Activated T-cell treated with anti-CD3 and anti-CD28 coated beads, Interleukin-2, amount 50 U/mL, for 24 hours (primary cell): Measurements from ENCODE around the gene CCDC60.

Source experiments
- DNase-seq: peaks from one replicate; pipeline ENCODE4 v3.0.0-alpha.2; 2020
- H3K27ac Mint-ChIP-seq: 2 replicates; pipeline ENCODE4 v1.8.0; 2020; ENCODE audit warnings: mild to moderate bottlenecking, mixed read lengths
- H3K27me3 Mint-ChIP-seq: 2 replicates; pipeline ENCODE4 v1.8.0; 2020; ENCODE audit warnings: mixed read lengths
- H3K36me3 Mint-ChIP-seq: 2 replicates; pipeline ENCODE4 v1.8.0; 2020; ENCODE audit warnings: low read depth, mixed read lengths
- H3K4me1 Mint-ChIP-seq: 2 replicates; pipeline ENCODE4 v1.8.0; 2020; ENCODE audit warnings: low read depth, mixed read lengths
- H3K4me3 Mint-ChIP-seq: 2 replicates; pipeline ENCODE4 v1.8.0; 2020; ENCODE audit warnings: mild to moderate bottlenecking, moderate library complexity, mixed read lengths
- H3K9me3 Mint-ChIP-seq: 2 replicates; pipeline ENCODE4 v1.8.0; 2020; ENCODE audit warnings: mixed read lengths

The CCDC60 gene

GRCh38 chr12:119363490-119363889 lies 29.0 kb downstream of the CCDC60 start:
- DNase-seq, result no peak
- H3K9me3 Mint-ChIP-seq, result no peaks in the 10 kb centered on the region
- no peaks in the 10 kb centered on the region for H3K4me1 Mint-ChIP-seq
- H3K4me3 Mint-ChIP-seq, result no peak overlapping the region
- no peaks in the 10 kb centered on the region for H3K36me3 Mint-ChIP-seq
- H3K27ac Mint-ChIP-seq, result no peak overlapping the region
- peaks cover 5% of the 10 kb centered on the region for H3K27me3 Mint-ChIP-seq

GRCh38 chr12:119365451-119365850 lies 30.9 kb downstream of the CCDC60 start:
- H3K27me3 Mint-ChIP-seq, result peaks cover 9% of the 10 kb centered on the region
- H3K4me1 Mint-ChIP-seq, result no peaks in the 10 kb centered on the region
- no peaks in the 10 kb centered on the region for H3K9me3 Mint-ChIP-seq
- DNase-seq, result no peak
- H3K36me3 Mint-ChIP-seq, result no peaks in the 10 kb centered on the region
- no peak overlapping the region for H3K27ac Mint-ChIP-seq
- H3K4me3 Mint-ChIP-seq, result no peak overlapping the region

- Mint-ChIP-seq H3K36me3 (no peaks in the 10 kb centered on the region), H3K27ac (no peak overlapping the region), H3K9me3 (no peaks in the 10 kb centered on the region), H3K27me3 (peaks cover 9% of the 10 kb centered on the region), H3K4me3 (no peak overlapping the region), H3K4me1 (no peaks in the 10 kb centered on the region)
- no peak for DNase-seq
These were observed 31.5 kb downstream of the CCDC60 start for GRCh38 chr12:119366007-119366406.

- DNase-seq, result no peak
- Mint-ChIP-seq H3K4me3 (no peak overlapping the region), H3K9me3 (no peaks in the 10 kb centered on the region), H3K36me3 (no peaks in the 10 kb centered on the region), H3K27me3 (peaks cover 9% of the 10 kb centered on the region), H3K27ac (no peak overlapping the region), H3K4me1 (no peaks in the 10 kb centered on the region)
These were observed 34.6 kb downstream of the CCDC60 start for GRCh38 chr12:119369161-119369560.

- no peak overlapping the region for H3K27ac Mint-ChIP-seq
- DNase-seq, result no peak
- H3K9me3 Mint-ChIP-seq, result no peaks in the 10 kb centered on the region
- no peak overlapping the region for H3K4me3 Mint-ChIP-seq
- H3K4me1 Mint-ChIP-seq, result no peaks in the 10 kb centered on the region
- no peaks in the 10 kb centered on the region for H3K36me3 Mint-ChIP-seq
- peaks cover 4% of the 10 kb centered on the region for H3K27me3 Mint-ChIP-seq
These were observed 35.5 kb downstream of the CCDC60 start for GRCh38 chr12:119369907-119370546.

- DNase-seq, result no peak
- Mint-ChIP-seq H3K4me3 (no peak overlapping the region), H3K4me1 (no peaks in the 10 kb centered on the region), H3K36me3 (no peaks in the 10 kb centered on the region), H3K27ac (no peak overlapping the region), H3K27me3 (peaks cover 9% of the 10 kb centered on the region), H3K9me3 (no peaks in the 10 kb centered on the region)
These were observed 38.0 kb downstream of the CCDC60 start for GRCh38 chr12:119372540-119372939.

GRCh38 chr12:119373001-119373400 lies 38.5 kb downstream of the CCDC60 start:
- no peak overlapping the region for H3K4me3 Mint-ChIP-seq
- H3K36me3 Mint-ChIP-seq, result no peaks in the 10 kb centered on the region
- no peak for DNase-seq
- H3K4me1 Mint-ChIP-seq, result no peaks in the 10 kb centered on the region
- H3K27ac Mint-ChIP-seq, result no peak overlapping the region
- H3K27me3 Mint-ChIP-seq, result peaks cover 9% of the 10 kb centered on the region
- H3K9me3 Mint-ChIP-seq, result no peaks in the 10 kb centered on the region

- H3K9me3 Mint-ChIP-seq, result no peaks in the 10 kb centered on the region
- H3K36me3 Mint-ChIP-seq, result no peaks in the 10 kb centered on the region
- H3K4me1 Mint-ChIP-seq, result no peaks in the 10 kb centered on the region
- no peak for DNase-seq
- no peak overlapping the region for H3K27ac Mint-ChIP-seq
- H3K27me3 Mint-ChIP-seq, result peaks cover 9% of the 10 kb centered on the region
- no peak overlapping the region for H3K4me3 Mint-ChIP-seq
These were observed 39.1 kb downstream of the CCDC60 start for GRCh38 chr12:119373666-119374065.

GRCh38 chr12:119374635-119375034 lies 40.1 kb downstream of the CCDC60 start:
- no peak for DNase-seq
- no peak overlapping the region for H3K27ac Mint-ChIP-seq
- H3K4me1 Mint-ChIP-seq, result no peaks in the 10 kb centered on the region
- no peak overlapping the region for H3K4me3 Mint-ChIP-seq
- no peaks in the 10 kb centered on the region for H3K36me3 Mint-ChIP-seq
- H3K27me3 Mint-ChIP-seq, result peaks cover 9% of the 10 kb centered on the region
- H3K9me3 Mint-ChIP-seq, result no peaks in the 10 kb centered on the region

- no peak overlapping the region for H3K27ac Mint-ChIP-seq
- no peaks in the 10 kb centered on the region for H3K36me3 Mint-ChIP-seq
- H3K27me3 Mint-ChIP-seq, result peaks cover 5% of the 10 kb centered on the region
- H3K9me3 Mint-ChIP-seq, result no peaks in the 10 kb centered on the region
- no peaks in the 10 kb centered on the region for H3K4me1 Mint-ChIP-seq
- DNase-seq, result no peak
- H3K4me3 Mint-ChIP-seq, result no peak overlapping the region
These were observed 40.8 kb downstream of the CCDC60 start for GRCh38 chr12:119375075-119375882.

- H3K36me3 Mint-ChIP-seq, result no peaks in the 10 kb centered on the region
- no peaks in the 10 kb centered on the region for H3K9me3 Mint-ChIP-seq
- H3K27me3 Mint-ChIP-seq, result peaks cover 5% of the 10 kb centered on the region
- H3K4me3 Mint-ChIP-seq, result no peak overlapping the region
- no peak for DNase-seq
- no peak overlapping the region for H3K27ac Mint-ChIP-seq
- no peaks in the 10 kb centered on the region for H3K4me1 Mint-ChIP-seq
These were observed 41.3 kb downstream of the CCDC60 start for GRCh38 chr12:119375883-119376190.

- DNase-seq, result no peak
- Mint-ChIP-seq H3K9me3 (peaks cover 2% of the 10 kb centered on the region), H3K4me1 (no peaks in the 10 kb centered on the region), H3K27ac (no peak overlapping the region), H3K27me3 (peaks cover 5% of the 10 kb centered on the region), H3K36me3 (no peaks in the 10 kb centered on the region), H3K4me3 (no peak overlapping the region)
These were observed 44.4 kb downstream of the CCDC60 start for GRCh38 chr12:119378903-119379302.

GRCh38 chr12:119381471-119382235 lies 47.1 kb downstream of the CCDC60 start:
- Mint-ChIP-seq H3K27ac (no peak overlapping the region), H3K9me3 (peaks cover 2% of the 10 kb centered on the region)

GRCh38 chr12:119383206-119383605 lies 48.7 kb downstream of the CCDC60 start:
- H3K9me3 Mint-ChIP-seq, result peaks cover 2% of the 10 kb centered on the region
- no peak overlapping the region for H3K27ac Mint-ChIP-seq
- no peaks in the 10 kb centered on the region for H3K4me1 Mint-ChIP-seq
- no peaks in the 10 kb centered on the region for H3K27me3 Mint-ChIP-seq
- no peaks in the 10 kb centered on the region for H3K36me3 Mint-ChIP-seq
- no peak overlapping the region for H3K4me3 Mint-ChIP-seq
- no peak for DNase-seq

More at GRCh38 chr12:119381471-119382235, 47.1 kb downstream of the CCDC60 start:
- H3K27me3 Mint-ChIP-seq, result no peaks in the 10 kb centered on the region
- DNase-seq, result no peak
- H3K4me3 Mint-ChIP-seq, result no peak overlapping the region
- H3K36me3 Mint-ChIP-seq, result no peaks in the 10 kb centered on the region
- no peaks in the 10 kb centered on the region for H3K4me1 Mint-ChIP-seq

GRCh38 chr12:119384340-119384739 lies 49.8 kb downstream of the CCDC60 start:
- Mint-ChIP-seq H3K36me3 (no peaks in the 10 kb centered on the region), H3K27me3 (no peaks in the 10 kb centered on the region), H3K27ac (no peak overlapping the region), H3K4me1 (no peaks in the 10 kb centered on the region), H3K9me3 (peaks cover 2% of the 10 kb centered on the region), H3K4me3 (no peak overlapping the region)
- DNase-seq, result no peak
